WI38 (cell line): ENCODE measurements around the gene SAMD3.
"Not testable (repeated sequence)": the region's sequence is repeated elsewhere in the genome, so short reads cannot be mapped to it uniquely, and the experiment has no call there.

Experiments used
- H3K4me3 ChIP-seq: 2 replicates; pipeline ENCODE4 v1.5.1; 2011; ENCODE audit warnings: low read depth, mild to moderate bottlenecking, control low read depth, low read length
- CTCF ChIP-seq: IDR thresholded peaks from 2 replicates; pipeline ENCODE4 v1.5.1; 2012; ENCODE audit warnings: low read depth, mild to moderate bottlenecking, control low read depth, low read length

The SAMD3 gene

GRCh38 chr6:130206479-130206878 lies 16.3 kb downstream of the SAMD3 start:
- TF ChIP-seq CTCF = no peak
- no peak overlapping the region for H3K4me3 ChIP-seq

- H3K4me3 ChIP-seq = no peak overlapping the region
- TF ChIP-seq CTCF = no peak
Observed at GRCh38 chr6:130204322-130204721, 18.4 kb downstream of the SAMD3 start.

GRCh38 chr6:130203370-130203769 lies 19.4 kb downstream of the SAMD3 start:
- no peak for TF ChIP-seq CTCF
- no peak overlapping the region for H3K4me3 ChIP-seq

- no peak overlapping the region for H3K4me3 ChIP-seq
- TF ChIP-seq CTCF = no peak
Observed at GRCh38 chr6:130202782-130203181, 20.0 kb downstream of the SAMD3 start.

GRCh38 chr6:130200020-130200419 lies 22.7 kb downstream of the SAMD3 start:
- no peak for TF ChIP-seq CTCF
- H3K4me3 ChIP-seq = no peak overlapping the region

GRCh38 chr6:130198483-130199035 lies 24.2 kb downstream of the SAMD3 start:
- no peak for TF ChIP-seq CTCF
- H3K4me3 ChIP-seq = no peak overlapping the region

GRCh38 chr6:130197816-130198482 lies 24.8 kb downstream of the SAMD3 start:
- H3K4me3 ChIP-seq = not testable (repeated sequence)

- not testable (repeated sequence) for H3K4me3 ChIP-seq
Observed at GRCh38 chr6:130194434-130194833, 28.3 kb downstream of the SAMD3 start.
